ENCODE measurements around the gene OR5H2.

DNA sequence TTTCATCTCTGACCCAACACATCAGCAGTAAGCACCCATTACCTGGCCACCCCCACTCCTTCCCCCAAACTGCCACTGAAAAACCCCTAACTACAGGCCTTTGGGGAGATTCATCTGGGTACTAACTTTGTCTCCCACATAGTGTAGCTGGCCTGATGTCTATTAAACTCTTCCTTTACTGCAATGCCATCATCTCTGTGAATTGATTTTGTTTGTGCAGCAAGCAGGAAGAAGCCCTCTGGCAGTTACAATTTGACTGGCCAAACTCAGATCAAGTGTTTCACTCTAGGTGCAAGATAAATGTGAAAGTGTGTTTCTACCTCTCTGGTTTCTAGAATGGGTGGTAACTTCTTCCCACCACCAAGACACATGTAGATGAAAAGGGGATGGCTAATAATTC is 44.6 kb downstream of the OR5H2 start:
- TF ChIP-seq ZNF70 (CRISPR knock-in tag; IDR thresholded peaks at IDR 0.05) (no peak), SNAI2 (CRISPR knock-in tag; IDR thresholded peaks at IDR 0.05) (no peak), ZFP3 (CRISPR knock-in tag; IDR thresholded peaks at IDR 0.05) (no peak)
- TF ChIP-seq, protein P1, sequence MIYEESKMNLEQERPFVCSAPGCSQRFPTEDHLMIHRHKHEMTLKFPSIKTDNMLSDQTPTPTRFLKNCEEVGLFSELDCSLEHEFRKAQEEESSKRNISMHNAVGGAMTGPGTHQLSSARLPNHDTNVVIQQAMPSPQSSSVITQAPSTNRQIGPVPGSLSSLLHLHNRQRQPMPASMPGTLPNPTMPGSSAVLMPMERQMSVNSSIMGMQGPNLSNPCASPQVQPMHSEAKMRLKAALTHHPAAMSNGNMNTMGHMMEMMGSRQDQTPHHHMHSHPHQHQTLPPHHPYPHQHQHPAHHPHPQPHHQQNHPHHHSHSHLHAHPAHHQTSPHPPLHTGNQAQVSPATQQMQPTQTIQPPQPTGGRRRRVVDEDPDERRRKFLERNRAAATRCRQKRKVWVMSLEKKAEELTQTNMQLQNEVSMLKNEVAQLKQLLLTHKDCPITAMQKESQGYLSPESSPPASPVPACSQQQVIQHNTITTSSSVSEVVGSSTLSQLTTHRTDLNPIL (CRISPR knock-in tag; IDR thresholded peaks at IDR 0.05; ENCODE audit: low read depth), result no peak

Measured in SK-N-SH treated with all-trans-retinoic acid at 6 μM for 48 hours (cell line).